ENCODE results near the gene UBA1.

UBA1 gene

DNA sequence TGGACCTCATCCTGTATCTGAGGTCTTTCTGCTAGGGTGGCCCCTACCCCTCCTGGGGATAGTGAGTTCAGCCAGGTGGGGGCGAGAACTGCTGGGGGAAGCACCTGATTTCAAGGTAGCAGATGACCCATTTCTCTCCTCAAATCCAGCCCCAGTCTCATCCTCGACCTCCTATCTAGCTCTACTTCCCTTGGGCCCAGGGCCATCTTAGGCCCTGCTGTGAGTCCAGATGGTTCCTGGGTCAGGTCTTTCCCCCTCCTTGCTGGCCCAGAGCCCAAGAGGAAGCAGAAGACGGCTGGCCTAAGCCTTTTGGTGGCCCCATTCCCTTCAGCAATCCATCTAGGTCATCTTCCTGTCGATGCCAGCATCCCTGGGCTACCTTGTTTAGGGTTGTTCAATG lies 28.1 kb downstream of the UBA1 start:
- H3K27me3 ChIP-seq, result no peaks in the 10 kb centered on the region
- peaks cover 35% of the 10 kb centered on the region for H3K36me3 ChIP-seq
- no peaks in the 10 kb centered on the region for H3K4me1 ChIP-seq
- TF ChIP-seq, protein P1, sequence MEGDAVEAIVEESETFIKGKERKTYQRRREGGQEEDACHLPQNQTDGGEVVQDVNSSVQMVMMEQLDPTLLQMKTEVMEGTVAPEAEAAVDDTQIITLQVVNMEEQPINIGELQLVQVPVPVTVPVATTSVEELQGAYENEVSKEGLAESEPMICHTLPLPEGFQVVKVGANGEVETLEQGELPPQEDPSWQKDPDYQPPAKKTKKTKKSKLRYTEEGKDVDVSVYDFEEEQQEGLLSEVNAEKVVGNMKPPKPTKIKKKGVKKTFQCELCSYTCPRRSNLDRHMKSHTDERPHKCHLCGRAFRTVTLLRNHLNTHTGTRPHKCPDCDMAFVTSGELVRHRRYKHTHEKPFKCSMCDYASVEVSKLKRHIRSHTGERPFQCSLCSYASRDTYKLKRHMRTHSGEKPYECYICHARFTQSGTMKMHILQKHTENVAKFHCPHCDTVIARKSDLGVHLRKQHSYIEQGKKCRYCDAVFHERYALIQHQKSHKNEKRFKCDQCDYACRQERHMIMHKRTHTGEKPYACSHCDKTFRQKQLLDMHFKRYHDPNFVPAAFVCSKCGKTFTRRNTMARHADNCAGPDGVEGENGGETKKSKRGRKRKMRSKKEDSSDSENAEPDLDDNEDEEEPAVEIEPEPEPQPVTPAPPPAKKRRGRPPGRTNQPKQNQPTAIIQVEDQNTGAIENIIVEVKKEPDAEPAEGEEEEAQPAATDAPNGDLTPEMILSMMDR (IDR thresholded peaks at IDR 0.05; ENCODE audit: low read depth, low read length), result no peak
- DNase-seq, result no peak
- H3K4me3 ChIP-seq (ENCODE audit: low read depth, low read length), result no peak overlapping the region
- no peaks in the 10 kb centered on the region for H3K9me3 ChIP-seq

DNA sequence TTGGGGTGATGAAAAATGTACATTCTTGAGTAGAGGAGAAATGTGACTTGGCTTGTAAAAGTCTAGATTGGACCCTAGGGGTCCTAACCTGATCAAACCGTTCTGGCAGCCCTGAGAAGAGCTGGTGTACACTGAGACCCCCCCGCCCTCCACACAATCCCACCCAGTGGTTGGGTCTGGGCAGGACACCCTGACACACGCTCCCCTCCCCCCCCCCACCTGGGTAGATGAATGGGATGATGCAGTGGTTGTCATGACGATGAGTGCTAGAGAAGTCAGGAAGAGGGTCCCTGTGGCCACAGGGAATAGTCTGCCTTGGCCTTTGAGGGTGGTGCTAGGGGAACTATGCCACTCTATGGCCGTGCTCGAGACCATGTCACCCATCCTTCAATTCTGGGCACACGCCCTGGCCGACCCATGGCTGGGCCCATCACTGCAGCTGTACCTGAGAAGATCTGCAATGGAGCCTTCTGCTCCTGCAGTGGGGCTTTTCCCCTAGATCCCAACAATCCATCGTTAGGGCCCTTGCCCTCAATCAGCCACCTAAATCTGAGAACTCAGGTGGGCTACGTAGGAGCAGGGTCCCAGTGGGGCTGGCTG lies 29.2 kb downstream of the UBA1 start:
- peak; percentile 22 for DNase-seq
- no peaks in the 10 kb centered on the region for H3K4me1 ChIP-seq
- H3K4me3 ChIP-seq (ENCODE audit: low read depth, low read length), result no peak overlapping the region
- peaks cover 35% of the 10 kb centered on the region for H3K36me3 ChIP-seq
- no peaks in the 10 kb centered on the region for H3K9me3 ChIP-seq
- no peaks in the 10 kb centered on the region for H3K27me3 ChIP-seq
- TF ChIP-seq, protein P1 (IDR thresholded peaks at IDR 0.05; ENCODE audit: low read depth, low read length), result no peak

DNA sequence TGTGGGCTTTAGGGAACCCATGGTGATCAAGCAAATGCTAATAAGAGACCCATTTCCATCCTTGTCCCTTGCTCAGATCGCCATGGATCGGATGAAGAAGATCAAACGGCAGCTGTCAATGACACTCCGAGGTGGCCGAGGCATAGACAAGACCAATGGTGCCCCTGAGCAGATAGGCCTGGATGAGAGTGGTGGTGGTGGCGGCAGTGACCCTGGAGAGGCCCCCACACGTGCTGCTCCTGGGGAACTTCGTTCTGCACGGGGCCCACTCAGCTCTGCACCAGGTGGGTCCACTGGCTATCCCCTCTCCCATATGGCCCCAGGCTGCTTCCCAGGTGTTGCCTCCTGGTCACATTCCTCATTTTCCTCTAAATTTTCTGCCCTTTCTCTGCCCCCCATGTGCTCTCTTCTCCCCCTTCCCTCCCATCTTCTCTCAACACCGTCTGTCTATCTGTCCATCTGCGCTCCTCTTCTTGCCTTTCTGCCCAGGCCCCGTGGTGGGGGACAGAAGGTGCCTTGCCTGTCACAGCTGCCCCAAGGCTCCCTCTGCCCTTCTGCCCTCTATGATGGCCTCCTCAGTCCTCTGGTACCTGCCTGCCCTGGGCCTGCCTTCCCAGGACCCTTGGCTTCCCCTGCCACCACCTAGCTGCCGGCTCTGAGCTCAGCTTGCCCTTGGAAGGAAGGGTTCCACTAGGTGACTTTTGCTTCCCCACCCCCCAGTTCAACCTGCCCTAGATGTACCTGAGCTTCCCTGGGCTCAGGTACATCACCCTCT lies 30.0 kb downstream of the UBA1 start:
- no peaks in the 10 kb centered on the region for H3K4me1 ChIP-seq
- no peak overlapping the region for H3K4me3 ChIP-seq (ENCODE audit: low read depth, low read length)
- no peaks in the 10 kb centered on the region for H3K9me3 ChIP-seq
- H3K27me3 ChIP-seq, result no peaks in the 10 kb centered on the region
- TF ChIP-seq, protein P1 (IDR thresholded peaks at IDR 0.05; ENCODE audit: low read depth, low read length), result no peak
- peaks cover 35% of the 10 kb centered on the region for H3K36me3 ChIP-seq
- DNase-seq, result no peak

DNA sequence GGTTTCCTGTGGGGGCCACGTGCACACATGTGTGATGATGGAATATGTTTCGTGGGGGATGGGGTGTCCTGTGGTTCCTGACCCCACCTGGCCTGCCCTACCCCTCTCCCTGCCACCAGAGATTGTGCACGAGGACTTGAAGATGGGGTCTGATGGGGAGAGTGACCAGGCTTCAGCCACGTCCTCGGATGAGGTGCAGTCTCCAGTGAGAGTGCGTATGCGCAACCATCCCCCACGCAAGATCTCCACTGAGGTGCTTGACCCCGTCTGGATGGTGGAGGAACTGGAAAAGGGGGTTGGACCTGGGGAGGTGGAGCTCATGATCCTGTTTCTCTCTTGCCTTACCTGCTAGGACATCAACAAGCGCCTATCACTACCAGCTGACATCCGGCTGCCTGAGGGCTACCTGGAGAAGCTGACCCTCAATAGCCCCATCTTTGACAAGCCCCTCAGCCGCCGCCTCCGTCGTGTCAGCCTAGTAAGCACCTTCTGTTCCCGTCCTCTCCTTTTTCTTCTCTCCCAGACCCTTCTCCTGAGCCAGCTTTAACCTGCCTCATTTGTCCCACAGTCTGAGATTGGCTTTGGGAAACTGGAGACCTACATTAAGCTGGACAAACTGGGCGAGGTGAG lies 30.8 kb downstream of the UBA1 start:
- no peaks in the 10 kb centered on the region for H3K27me3 ChIP-seq
- no peaks in the 10 kb centered on the region for H3K9me3 ChIP-seq
- TF ChIP-seq, protein P1 (IDR thresholded peaks at IDR 0.05; ENCODE audit: low read depth, low read length), result no peak
- H3K4me1 ChIP-seq, result no peaks in the 10 kb centered on the region
- H3K36me3 ChIP-seq, result peaks cover 35% of the 10 kb centered on the region
- no peak for DNase-seq
- H3K4me3 ChIP-seq (ENCODE audit: low read depth, low read length), result no peak overlapping the region

DNA sequence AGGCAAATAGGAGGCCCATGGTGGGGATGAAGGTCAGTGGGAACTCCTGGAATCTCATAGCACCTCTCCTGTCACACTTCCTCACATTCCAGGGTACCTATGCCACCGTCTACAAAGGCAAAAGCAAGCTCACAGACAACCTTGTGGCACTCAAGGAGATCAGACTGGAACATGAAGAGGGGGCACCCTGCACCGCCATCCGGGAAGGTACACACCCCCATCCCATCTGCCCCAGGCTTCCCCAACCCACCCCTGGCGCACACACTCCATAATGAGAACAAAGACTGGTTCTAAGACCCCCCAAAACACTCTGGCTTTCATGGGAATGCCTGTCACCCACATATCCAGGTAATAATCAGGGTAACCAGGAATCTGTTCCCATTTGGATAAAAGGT lies 31.3 kb downstream of the UBA1 start:
- TF ChIP-seq, protein P1 (IDR thresholded peaks at IDR 0.05; ENCODE audit: low read depth, low read length), result no peak
- H3K9me3 ChIP-seq, result no peaks in the 10 kb centered on the region
- no peak overlapping the region for H3K4me3 ChIP-seq (ENCODE audit: low read depth, low read length)
- peaks cover 35% of the 10 kb centered on the region for H3K36me3 ChIP-seq
- no peaks in the 10 kb centered on the region for H3K4me1 ChIP-seq
- no peaks in the 10 kb centered on the region for H3K27me3 ChIP-seq
- no peak for DNase-seq

DNA sequence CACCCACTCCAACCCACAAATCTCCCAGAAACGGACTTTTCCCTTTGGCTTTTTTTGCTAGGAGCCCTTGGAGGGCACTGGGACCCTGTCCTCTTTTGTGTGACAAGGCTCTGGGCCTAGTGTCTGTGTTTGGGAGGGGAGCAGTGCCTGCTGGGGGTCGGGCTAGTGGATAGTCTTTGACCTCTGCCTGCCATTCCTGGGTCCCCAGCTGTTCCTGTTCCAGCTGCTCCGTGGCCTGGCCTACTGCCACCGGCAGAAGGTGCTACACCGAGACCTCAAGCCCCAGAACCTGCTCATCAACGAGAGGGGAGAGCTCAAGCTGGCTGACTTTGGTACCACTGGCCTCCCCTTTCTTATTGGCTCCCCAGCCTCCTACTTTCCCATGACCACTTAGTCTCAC lies 32.4 kb downstream of the UBA1 start:
- Histone ChIP-seq H3K4me1 (no peaks in the 10 kb centered on the region), H3K27me3 (no peaks in the 10 kb centered on the region), H3K4me3 (ENCODE audit: low read depth, low read length) (no peak overlapping the region), H3K9me3 (no peaks in the 10 kb centered on the region), H3K36me3 (peaks cover 35% of the 10 kb centered on the region)
- TF ChIP-seq, protein P1 (IDR thresholded peaks at IDR 0.05; ENCODE audit: low read depth, low read length), result no peak
- DNase-seq, result no peak

Measured in BE2C (cell line).